C1 segment of cervical spinal cord (tissue), 14 donors: ENCODE results near the gene ZNF57.

ENCODE experiments used
- DNase-seq, 14 donors: peaks; one replicate each; lab custom pipeline; 2025; lab: John Stamatoyannopoulos, UW

Gene ZNF57

GRCh38 chr19:2900296-2901252 is at the start of gene ZNF57:
TSS of gene ZNF57 (plus strand) at chr19:2900928. CDS start at chr19:2901046, 118 bp downstream.
- peak; percentile 83 to 99 (median 98) for DNase-seq

- no peak for DNase-seq
Measured at GRCh38 chr19:2852598-2852997, 48.1 kb upstream of the ZNF57 start.

DNA sequence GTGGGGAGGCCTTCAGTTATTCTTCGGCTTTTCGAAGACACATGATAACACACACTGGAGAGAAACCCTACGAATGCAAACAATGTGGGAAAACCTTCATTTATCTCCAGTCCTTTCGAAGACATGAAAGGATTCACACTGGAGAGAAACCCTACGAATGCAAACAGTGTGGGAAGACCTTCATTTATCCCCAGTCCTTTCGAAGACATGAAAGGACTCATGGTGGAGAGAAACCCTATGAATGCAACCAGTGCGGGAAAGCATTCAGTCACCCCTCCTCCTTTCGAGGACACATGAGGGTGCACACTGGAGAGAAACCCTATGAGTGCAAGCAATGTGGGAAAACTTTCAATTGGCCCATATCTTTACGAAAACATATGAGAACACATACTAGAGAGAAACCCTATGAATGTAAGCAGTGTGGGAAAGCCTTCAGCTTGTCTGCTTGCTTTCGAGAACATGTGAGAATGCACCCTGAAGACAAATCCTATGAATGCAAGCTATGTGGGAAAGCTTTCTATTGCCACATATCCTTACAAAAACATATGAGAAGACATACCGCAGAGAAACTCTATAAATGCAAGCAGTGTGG is 47.6 kb upstream of the ZNF57 start:
- no peak for DNase-seq

DNA sequence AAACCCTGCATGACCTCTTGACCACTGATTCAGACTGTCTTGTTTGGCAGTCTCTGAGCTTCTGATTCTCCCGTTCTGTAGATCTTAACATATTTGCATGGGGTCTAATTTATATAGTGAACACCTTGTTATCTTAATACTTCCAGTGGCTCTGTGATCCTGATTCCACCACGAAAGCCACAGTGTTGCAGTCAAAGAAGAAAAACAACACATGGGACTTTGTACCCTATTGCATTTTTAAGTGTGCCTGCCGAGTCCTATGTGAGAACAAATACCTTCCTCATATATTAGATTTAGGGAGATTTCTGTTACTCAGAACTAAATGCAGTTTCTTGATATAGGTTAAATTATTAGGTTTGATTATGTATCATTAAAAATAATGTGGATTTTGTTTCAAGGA is 45.9 kb upstream of the ZNF57 start:
- no peak for DNase-seq

- no peak for DNase-seq
Measured at GRCh38 chr19:2856457-2857050, 44.2 kb upstream of the ZNF57 start.

DNA sequence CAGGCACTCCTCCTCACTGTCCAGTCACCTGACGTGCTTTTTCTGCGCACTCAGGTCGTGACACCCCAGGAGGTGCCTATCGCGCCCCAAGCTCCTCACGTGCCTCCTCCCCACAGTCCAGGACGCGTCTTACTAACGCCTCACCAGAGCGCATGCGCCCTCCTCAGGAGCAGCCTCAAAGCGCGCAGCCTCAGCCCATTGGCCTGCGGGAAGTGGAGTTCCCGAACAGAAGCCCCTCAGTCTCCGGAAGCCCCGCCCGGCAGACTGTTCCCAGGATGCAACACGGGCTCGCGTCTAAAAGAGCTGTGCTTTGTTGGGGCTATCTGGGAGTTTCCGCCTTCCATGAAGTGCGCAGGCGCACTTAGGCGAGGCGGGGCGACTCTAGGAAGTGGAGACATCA is 41.9 kb upstream of the ZNF57 start:
- DNase-seq = no peak

DNA sequence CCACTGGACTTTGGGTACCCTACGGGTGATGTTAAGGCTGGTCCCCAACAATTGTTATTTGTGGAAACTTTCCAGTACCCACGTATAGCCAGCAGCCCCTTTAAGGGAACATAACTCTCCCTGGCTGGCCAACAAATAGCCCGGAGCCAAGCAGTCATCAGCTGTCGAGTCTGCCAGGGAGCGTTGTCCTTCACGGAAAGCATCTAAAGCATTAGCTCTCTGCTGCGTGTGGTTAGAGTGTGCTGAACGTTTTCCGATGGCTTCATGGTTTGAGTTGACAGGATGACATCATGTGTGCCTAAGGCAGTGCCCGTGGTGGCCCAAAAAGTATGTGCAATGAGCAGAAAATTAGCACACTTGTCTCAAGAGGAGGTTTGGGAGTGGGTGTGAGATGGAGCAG is 36.9 kb upstream of the ZNF57 start:
- DNase-seq = no peak

GRCh38 chr19:2865334-2866100 is 35.2 kb upstream of the ZNF57 start:
- no peak for DNase-seq

GRCh38 chr19:2866495-2867024 is 34.2 kb upstream of the ZNF57 start:
- DNase-seq = no peak

- DNase-seq = peak in 6 of 14 donors; percentile 1 to 100 (median 40)
Measured at GRCh38 chr19:2867025-2867991, 33.4 kb upstream of the ZNF57 start, which contains the start of gene ZNF556. TSS of gene ZNF556 (plus strand) at chr19:2867335. CDS start at chr19:2867422, 87 bp downstream.

- DNase-seq = no peak
Measured at GRCh38 chr19:2869618-2870017, 31.1 kb upstream of the ZNF57 start.

DNA sequence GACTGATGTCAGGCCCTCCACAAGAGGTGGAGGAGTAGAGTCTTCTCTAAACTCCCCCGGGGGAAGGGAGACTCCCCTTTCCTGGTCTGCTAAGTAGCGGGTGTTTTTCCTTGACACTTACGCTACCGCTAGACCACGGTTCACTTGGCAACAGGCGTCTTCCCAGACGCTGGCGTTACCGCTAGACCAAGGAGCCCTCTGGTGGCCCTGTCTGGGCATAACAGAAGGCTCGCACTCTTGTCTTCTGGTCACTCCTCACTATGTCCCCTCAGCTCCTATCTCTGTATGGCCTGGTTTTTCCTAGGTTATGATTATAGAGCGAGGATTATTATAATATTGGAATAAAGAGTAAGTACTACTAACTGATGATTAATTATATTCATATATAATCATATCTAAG is 28.6 kb upstream of the ZNF57 start:
- peak in 2 of 14 donors; percentile 2 to 49 for DNase-seq

GRCh38 chr19:2877398-2878331 is 23.1 kb upstream of the ZNF57 start:
- DNase-seq = no peak

GRCh38 chr19:2883686-2884439 is 16.9 kb upstream of the ZNF57 start:
- DNase-seq = no peak

- DNase-seq = no peak
Measured at GRCh38 chr19:2885736-2886135, 15.0 kb upstream of the ZNF57 start.

DNA sequence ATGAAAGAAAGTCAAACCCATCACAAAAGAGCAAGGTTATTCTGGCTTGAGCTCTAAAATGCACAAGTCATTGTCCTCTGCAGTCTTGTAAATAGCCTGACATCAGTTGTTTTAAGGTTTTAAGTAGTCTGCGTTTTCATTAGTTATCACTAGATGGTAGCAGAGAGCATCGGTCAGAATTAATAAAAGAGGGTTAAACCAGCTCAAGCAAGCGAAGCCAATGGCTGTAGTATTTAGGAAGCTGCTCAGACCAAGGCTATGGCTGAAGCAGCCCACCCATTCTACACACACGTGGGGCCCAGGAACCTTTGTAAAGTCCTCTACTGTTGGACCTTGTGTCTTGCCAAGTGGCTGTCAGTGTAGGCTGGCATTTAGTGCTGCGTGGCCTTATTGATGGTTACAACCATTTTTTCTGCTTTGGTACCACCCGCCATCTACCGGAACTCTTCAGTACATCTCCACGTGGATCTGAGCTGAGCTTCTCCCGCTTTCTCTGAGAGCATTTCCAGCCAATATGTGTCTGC is 13.3 kb upstream of the ZNF57 start:
- peak in 12 of 14 donors; percentile 5 to 76 (median 20) for DNase-seq

DNA sequence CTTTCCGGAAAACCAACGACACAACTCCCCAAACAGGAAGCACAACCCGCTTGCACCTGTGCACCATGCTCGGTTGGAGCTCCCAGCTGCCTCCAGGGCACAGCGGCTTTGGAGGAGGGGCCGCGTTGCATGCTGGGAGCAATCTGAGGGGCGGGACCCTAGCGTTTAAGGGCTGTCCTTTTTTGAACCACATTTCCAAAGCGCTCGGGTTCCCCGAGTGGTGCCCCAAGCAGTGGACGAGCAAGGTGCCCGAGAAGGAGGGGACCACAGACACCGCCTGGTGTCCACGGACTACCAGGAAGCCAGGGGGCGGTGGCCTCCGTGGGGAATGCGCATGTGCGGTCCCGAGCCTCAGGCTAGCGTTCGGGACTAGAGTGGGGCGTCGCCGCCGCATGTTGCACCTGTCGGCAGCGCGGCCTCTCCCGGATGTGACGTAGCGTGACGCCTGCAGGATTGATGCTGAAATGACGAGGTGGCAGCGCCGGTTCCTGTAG is 11.9 kb upstream of the ZNF57 start:
- DNase-seq = peak in 3 of 14 donors; percentile 27 to 48 (median 38)

- peak in 1 of 14 donors; percentile 62 for DNase-seq
Measured at GRCh38 chr19:2890531-2890930, 10.2 kb upstream of the ZNF57 start.
